GM21529 (cell line): Measurements from ENCODE around the gene STBD1.
"Not testable (repeated sequence)": the region's sequence is repeated elsewhere in the genome, so short reads cannot be mapped to it uniquely, and the experiment has no call there.

Experiments
- ATAC-seq: cut with Tn5 transposase; IDR thresholded peaks from one replicate; pipeline ENCODE4 v1.9.1; 2021; ENCODE audit not compliant: unreplicated experiment

STBD1 gene

GRCh38 chr4:76315267-76315918 is 8.9 kb downstream of the STBD1 start:
- ATAC-seq = no peak

GRCh38 chr4:76316131-76316530 is 9.6 kb downstream of the STBD1 start:
- ATAC-seq = no peak

- ATAC-seq = no peak
These were observed 15.7 kb downstream of the STBD1 start for GRCh38 chr4:76322236-76322635.

GRCh38 chr4:76325072-76325471 is 18.5 kb downstream of the STBD1 start:
- no peak for ATAC-seq

- no peak for ATAC-seq
These were observed 20.0 kb downstream of the STBD1 start for GRCh38 chr4:76326515-76326914.

GRCh38 chr4:76334885-76335284 is 28.4 kb downstream of the STBD1 start:
- no peak for ATAC-seq

- no peak for ATAC-seq
These were observed 32.8 kb downstream of the STBD1 start for GRCh38 chr4:76339364-76339763.

- ATAC-seq = no peak
These were observed 34.5 kb downstream of the STBD1 start for GRCh38 chr4:76341063-76341462.

- ATAC-seq = no peak
These were observed 35.7 kb downstream of the STBD1 start for GRCh38 chr4:76342191-76342590.

GRCh38 chr4:76342803-76343202 is 36.3 kb downstream of the STBD1 start:
- no peak for ATAC-seq

GRCh38 chr4:76354517-76355473 is 48.3 kb downstream of the STBD1 start:
- ATAC-seq = no peak

- ATAC-seq = no peak
These were observed 51.4 kb downstream of the STBD1 start for GRCh38 chr4:76357981-76358380.

GRCh38 chr4:76359881-76360466 is 53.4 kb downstream of the STBD1 start:
- not testable (repeated sequence) for ATAC-seq
